ACC112 (cell line): ENCODE measurements around the gene CLCN2.

Experiments used
- H2AFZ ChIP-seq: fragments of 200-600 bp; sonication (generic); one replicate; pipeline ENCODE4 v1.6.0; 2017; ENCODE audit warnings: antibody characterized with exemption, low read length; ENCODE audit not compliant: unreplicated experiment
- H3K27ac ChIP-seq: fragments of 200-600 bp; sonication (generic); 2 replicates; pipeline ENCODE4 v1.5.1; 2014; ENCODE audit warnings: low read depth, mild to moderate bottlenecking, antibody characterized with exemption, low read length, moderate library complexity
- H3K27me3 ChIP-seq: fragments of 200-600 bp; sonication (generic); 2 replicates; pipeline ENCODE4 v1.6.1; 2014; ENCODE audit warnings: mild to moderate bottlenecking, antibody characterized with exemption, low read length, moderate library complexity, mixed read lengths; ENCODE audit not compliant: insufficient read depth
- H3K36me3 ChIP-seq: fragments of 200-600 bp; sonication (generic); 2 replicates; pipeline ENCODE4 v1.6.1; 2016; ENCODE audit warnings: mild to moderate bottlenecking, antibody characterized with exemption, low read length, moderate library complexity, mixed read lengths; ENCODE audit not compliant: insufficient read depth
- H3K4me1 ChIP-seq: fragments of 200-600 bp; sonication (generic); one replicate; pipeline ENCODE4 v1.6.1; 2016; ENCODE audit warnings: low read length, mixed read lengths; ENCODE audit not compliant: insufficient read depth, unreplicated experiment, control insufficient read depth
- H3K4me3 ChIP-seq: fragments of 200-600 bp; sonication (generic); 2 replicates; pipeline ENCODE4 v1.5.1; 2014; ENCODE audit warnings: mild to moderate bottlenecking, low read depth, low read length
- H3K79me2 ChIP-seq: fragments of 200-600 bp; sonication (generic); one replicate; pipeline ENCODE4 v1.6.0; 2016; ENCODE audit warnings: low read length; ENCODE audit not compliant: control insufficient read depth, unreplicated experiment, insufficient read depth

Gene CLCN2

DNA sequence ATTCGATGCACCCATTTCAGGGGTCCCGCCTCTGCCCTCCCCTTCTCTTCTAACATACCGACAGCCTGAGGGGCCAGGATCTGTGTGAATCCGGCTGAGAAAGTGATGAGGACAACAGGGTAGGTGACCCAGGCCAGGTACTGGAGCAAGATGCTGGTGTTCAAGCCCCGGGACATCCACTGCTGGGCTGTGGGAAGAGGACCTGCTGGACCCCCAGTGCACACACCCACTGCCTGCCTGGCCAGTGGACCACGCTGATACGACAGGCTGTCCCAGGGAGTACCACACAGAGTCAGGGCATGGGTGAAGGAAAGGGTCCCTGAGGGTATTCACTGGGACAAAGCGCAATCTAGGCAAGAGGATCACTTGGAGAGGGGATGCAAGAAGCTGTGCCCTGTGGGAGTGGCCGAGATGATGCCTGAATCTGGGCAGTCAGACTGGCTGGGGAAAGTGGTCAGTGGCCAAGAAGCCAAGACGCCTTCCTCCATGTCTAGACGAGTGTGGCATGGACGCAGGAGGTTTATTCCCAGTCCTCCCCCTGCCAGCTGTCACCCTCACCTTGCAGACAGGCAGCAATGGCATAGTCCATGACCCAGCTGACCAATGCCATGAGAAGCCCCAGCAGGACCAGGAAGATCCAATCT lies 3.2 kb downstream of the CLCN2 start:
- Histone ChIP-seq H3K79me2 (peaks cover 12% of the 10 kb centered on the region), H3K4me1 (peaks cover 15% of the 10 kb centered on the region), H3K27ac (no peak overlapping the region), H2AFZ (no peak overlapping the region), H3K4me3 (no peak overlapping the region), H3K36me3 (peaks cover 6% of the 10 kb centered on the region; the same call in 1 of the 2 replicates), H3K27me3 (no peaks in the 10 kb centered on the region)

DNA sequence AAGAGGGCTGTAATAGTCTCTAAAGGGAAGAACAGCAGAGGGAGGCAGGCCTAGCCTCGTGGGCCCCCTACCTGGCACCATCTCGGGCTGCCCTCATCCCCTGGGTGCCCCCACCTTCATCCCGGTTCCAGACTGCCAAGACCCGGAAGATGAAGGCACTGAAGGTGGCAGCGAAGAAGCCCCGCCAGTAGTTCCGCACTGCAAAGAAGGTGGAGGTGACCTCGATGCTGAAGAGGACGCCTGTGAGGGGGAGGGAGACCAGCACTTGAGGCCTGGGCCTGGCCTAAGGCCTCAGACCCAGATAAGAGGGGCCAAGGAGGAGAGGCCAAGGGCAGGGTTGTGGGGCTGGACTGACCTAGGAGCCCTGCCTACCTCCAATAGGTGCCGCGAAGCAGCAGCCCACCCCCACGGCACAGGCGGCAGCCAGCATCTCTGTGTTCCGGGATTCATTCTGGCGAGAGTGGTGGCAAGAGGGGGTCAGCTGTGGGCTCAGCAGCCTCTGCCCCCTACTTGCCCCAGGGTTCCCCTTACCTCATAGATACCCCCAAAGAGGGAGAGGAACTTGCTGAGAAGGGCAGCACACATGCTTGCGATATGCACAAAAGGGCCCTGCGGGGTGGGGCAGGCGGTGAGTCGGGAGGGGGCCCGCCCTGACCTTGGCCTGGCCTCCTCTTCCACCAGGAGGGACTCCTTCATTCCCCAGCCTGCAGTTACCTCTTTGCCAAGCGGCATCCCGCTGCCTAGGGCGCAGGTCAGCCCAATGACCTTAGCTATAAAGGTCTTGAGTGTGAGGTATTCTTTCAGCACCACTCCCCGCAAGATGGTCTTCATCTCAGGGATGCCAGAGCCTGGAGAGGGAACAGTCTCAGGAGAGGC lies 3.9 kb downstream of the CLCN2 start:
- H2AFZ ChIP-seq: no peak overlapping the region
- peaks cover 15% of the 10 kb centered on the region for H3K4me1 ChIP-seq
- H3K27me3 ChIP-seq: no peaks in the 10 kb centered on the region
- no peak overlapping the region for H3K27ac ChIP-seq
- peaks cover 12% of the 10 kb centered on the region for H3K79me2 ChIP-seq
- peaks cover 6% of the 10 kb centered on the region; the same call in 1 of the 2 replicates for H3K36me3 ChIP-seq
- no peak overlapping the region for H3K4me3 ChIP-seq

DNA sequence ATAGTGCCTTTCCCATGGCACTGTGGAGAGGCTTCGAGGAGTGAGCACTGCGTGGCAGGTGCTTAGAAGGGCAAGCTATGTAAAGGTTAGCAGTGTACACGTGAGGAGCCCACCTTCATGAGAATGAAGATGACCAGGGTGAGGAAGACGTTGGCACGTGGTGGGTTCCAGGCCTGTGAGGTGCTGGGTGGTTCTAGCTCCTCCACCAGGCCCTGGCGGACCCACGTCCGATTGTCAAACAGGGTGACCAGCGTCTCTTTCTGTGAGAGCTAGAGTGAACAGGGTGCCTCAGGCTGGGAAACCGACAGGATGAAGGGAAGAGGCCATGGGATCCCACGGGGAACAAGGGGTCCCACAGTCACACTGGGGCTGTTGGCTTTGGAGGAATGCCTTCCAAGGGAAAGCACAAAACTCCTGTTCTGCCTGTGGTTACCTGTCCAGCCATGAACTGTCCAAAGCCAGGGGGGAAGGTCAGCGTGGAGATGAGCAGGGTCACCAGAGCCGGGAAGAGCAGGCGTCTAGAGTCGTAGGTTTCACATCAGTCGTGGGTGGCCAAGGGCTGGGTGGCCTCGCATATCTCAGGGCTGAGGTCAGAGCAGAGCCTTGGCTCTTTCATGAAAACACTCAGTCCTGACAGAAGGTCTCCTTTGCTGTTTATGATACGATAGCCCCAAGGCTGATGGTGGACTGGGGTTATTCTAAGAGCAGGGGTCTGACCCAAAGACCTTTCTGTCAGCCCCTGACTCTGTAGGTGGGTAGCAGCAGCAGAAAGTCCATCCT lies 6.0 kb downstream of the CLCN2 start:
- no peak overlapping the region for H2AFZ ChIP-seq
- H3K79me2 ChIP-seq: peaks cover 5% of the 10 kb centered on the region
- H3K36me3 ChIP-seq: peaks cover 6% of the 10 kb centered on the region; the same call in 1 of the 2 replicates
- H3K4me1 ChIP-seq: peaks cover 9% of the 10 kb centered on the region
- no peak overlapping the region for H3K27ac ChIP-seq
- H3K27me3 ChIP-seq: no peaks in the 10 kb centered on the region
- no peak overlapping the region for H3K4me3 ChIP-seq

DNA sequence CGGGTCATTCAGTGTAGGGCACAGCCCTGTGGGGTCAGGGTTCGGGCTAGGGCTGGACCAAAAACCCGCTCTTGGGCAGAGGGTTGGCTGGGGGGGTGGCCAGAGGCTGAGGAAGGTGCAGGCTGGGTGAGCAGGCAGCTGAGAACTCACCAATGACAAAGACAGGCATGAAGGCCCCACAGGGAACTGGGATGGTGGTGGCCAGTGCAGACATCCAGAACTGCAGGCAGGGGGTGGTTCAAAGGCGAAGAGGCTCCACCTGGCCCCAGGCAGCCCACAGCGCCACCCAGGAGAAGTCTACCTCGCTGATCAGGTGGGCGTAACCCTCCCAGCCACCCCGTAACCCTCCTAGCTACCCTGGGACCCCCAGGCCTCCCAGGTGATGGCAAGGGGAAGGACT lies 6.7 kb downstream of the CLCN2 start:
- Histone ChIP-seq H3K4me1 (peaks cover 3% of the 10 kb centered on the region), H3K36me3 (peaks cover 6% of the 10 kb centered on the region; the same call in 1 of the 2 replicates), H3K79me2 (no peaks in the 10 kb centered on the region)

GRCh38 chr3:184354121-184354728 lies 7.2 kb downstream of the CLCN2 start:
- H2AFZ ChIP-seq: no peak overlapping the region
- no peaks in the 10 kb centered on the region for H3K27me3 ChIP-seq
- H3K27ac ChIP-seq: no peak overlapping the region
- peaks cover 6% of the 10 kb centered on the region; the same call in 1 of the 2 replicates for H3K36me3 ChIP-seq
- peaks cover 3% of the 10 kb centered on the region for H3K4me1 ChIP-seq
- H3K4me3 ChIP-seq: no peak overlapping the region
- H3K79me2 ChIP-seq: no peaks in the 10 kb centered on the region

More for the DNA sequence above, 6.7 kb downstream of the CLCN2 start:
- Histone ChIP-seq H3K27me3 (no peaks in the 10 kb centered on the region), H3K27ac (no peak overlapping the region), H3K4me3 (no peak overlapping the region), H2AFZ (no peak overlapping the region)

- Histone ChIP-seq H3K4me1 (peaks cover 3% of the 10 kb centered on the region), H3K27ac (no peak overlapping the region), H3K36me3 (peaks cover 6% of the 10 kb centered on the region; the same call in 1 of the 2 replicates), H3K79me2 (no peaks in the 10 kb centered on the region), H2AFZ (no peak overlapping the region), H3K4me3 (no peak overlapping the region), H3K27me3 (no peaks in the 10 kb centered on the region)
Measured at GRCh38 chr3:184353546-184353941, 7.9 kb downstream of the CLCN2 start.

DNA sequence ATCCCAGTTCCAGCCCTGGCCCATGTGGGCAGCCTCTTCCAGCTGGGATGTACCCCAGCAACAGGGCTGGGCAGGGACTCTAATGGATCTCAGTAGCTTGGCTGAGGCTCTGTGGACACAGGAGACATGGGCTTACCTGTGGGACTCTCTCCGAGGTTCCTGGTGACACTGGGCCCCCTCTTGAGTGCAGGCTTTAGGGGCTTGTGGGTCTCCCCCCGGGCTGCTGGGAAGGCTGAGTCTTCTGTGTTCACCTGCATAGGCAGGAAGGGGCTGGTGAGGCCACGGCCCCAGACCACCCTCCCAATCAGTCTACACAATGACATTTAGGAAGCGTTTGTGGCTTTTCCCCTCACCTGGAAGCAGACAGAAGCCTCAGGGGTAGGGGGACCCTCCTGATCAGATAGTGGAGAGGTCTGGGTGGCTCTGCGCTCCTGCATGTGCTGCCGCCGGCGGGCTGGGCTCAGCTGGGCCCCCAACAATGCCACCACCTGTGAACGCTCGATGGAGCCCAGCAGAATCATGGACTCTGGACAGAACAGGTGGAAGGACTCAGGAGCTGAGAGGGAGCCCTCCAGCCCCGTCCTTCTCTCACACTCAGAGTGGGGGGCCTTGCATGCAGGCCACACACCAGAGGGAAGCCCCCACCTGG lies 8.4 kb downstream of the CLCN2 start:
- Histone ChIP-seq H3K4me3 (no peak overlapping the region), H2AFZ (no peak overlapping the region), H3K27me3 (no peaks in the 10 kb centered on the region), H3K27ac (no peak overlapping the region), H3K36me3 (peaks cover 6% of the 10 kb centered on the region; the same call in 1 of the 2 replicates), H3K79me2 (no peaks in the 10 kb centered on the region), H3K4me1 (peaks cover 3% of the 10 kb centered on the region)

- peaks cover 3% of the 10 kb centered on the region; the same call in 1 of the 2 replicates for H3K36me3 ChIP-seq
- H3K79me2 ChIP-seq: no peaks in the 10 kb centered on the region
- H2AFZ ChIP-seq: no peak overlapping the region
- no peak overlapping the region for H3K4me3 ChIP-seq
- H3K27me3 ChIP-seq: no peaks in the 10 kb centered on the region
- no peak overlapping the region for H3K27ac ChIP-seq
- H3K4me1 ChIP-seq: peaks cover 3% of the 10 kb centered on the region
Measured at GRCh38 chr3:184352149-184352785, 9.1 kb downstream of the CLCN2 start.

DNA sequence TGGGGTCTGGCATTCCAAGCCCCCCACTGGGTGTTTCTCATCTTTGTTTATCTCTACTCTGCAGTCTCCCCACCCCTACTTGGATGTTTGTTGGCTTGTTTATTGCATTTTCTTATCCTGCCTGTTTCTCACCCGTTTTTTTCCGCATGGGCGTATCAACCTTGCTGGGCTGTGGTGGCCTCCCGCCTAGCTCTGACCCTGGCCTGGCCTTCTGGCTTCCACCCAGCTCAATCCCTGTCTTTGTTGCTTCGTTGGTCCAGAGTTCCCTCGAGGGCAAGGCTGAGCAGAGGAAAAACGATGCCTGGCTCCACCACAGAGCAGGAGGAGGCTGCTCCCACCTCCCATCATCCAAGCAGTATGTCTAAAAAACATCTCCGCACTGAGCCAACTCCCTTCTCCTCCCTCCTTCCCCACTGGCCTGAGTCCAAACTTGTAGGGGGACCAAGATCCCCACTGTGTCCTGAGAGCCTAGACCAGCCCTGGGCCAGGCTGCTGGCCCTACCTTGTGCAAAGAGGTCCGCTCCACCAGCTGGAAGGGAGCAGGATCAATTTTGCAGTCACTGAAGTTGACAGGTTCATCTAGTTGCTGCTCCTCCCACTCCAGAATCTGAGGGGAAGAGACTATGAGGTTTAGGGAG lies 9.8 kb downstream of the CLCN2 start:
- H3K4me3 ChIP-seq: no peak overlapping the region
- H3K27ac ChIP-seq: no peak overlapping the region
- no peaks in the 10 kb centered on the region for H3K79me2 ChIP-seq
- no peaks in the 10 kb centered on the region for H3K27me3 ChIP-seq
- H3K36me3 ChIP-seq: peaks cover 3% of the 10 kb centered on the region; the same call in 1 of the 2 replicates
- H3K4me1 ChIP-seq: peaks cover 3% of the 10 kb centered on the region
- no peak overlapping the region for H2AFZ ChIP-seq
